Activated gamma-delta T cell (primary cell): ENCODE measurements around the gene CCR7.

ENCODE experiments used
- DNase-seq: peaks from one replicate; lab custom pipeline; 2025; lab: John Stamatoyannopoulos, UW

Gene CCR7

GRCh38 chr17:40535924-40536294 lies 29.4 kb downstream of the CCR7 start:
- no peak for DNase-seq

- DNase-seq: no peak
These were observed 29.8 kb downstream of the CCR7 start for GRCh38 chr17:40535438-40535837.

- DNase-seq: no peak
These were observed 30.7 kb downstream of the CCR7 start for GRCh38 chr17:40534371-40535189.

- no peak for DNase-seq
These were observed 31.4 kb downstream of the CCR7 start for GRCh38 chr17:40533896-40534295.

- DNase-seq: no peak
These were observed 32.6 kb downstream of the CCR7 start for GRCh38 chr17:40532520-40533253.

GRCh38 chr17:40531051-40531991 lies 34.0 kb downstream of the CCR7 start:
- no peak for DNase-seq

GRCh38 chr17:40530531-40530994 lies 34.7 kb downstream of the CCR7 start:
- no peak for DNase-seq

GRCh38 chr17:40529991-40530390 lies 35.3 kb downstream of the CCR7 start:
- no peak for DNase-seq

GRCh38 chr17:40528692-40529417 lies 36.4 kb downstream of the CCR7 start:
- no peak for DNase-seq

GRCh38 chr17:40526668-40527067 lies 38.6 kb downstream of the CCR7 start:
- no peak for DNase-seq

- no peak for DNase-seq
These were observed 40.0 kb downstream of the CCR7 start for GRCh38 chr17:40525294-40525693.

- no peak for DNase-seq
These were observed 40.9 kb downstream of the CCR7 start for GRCh38 chr17:40524243-40524965.

- no peak for DNase-seq
These were observed 42.3 kb downstream of the CCR7 start for GRCh38 chr17:40522961-40523310.

GRCh38 chr17:40522250-40522960 lies 42.9 kb downstream of the CCR7 start:
- DNase-seq: no peak

- DNase-seq: no peak
These were observed 44.2 kb downstream of the CCR7 start for GRCh38 chr17:40520991-40521453.

- DNase-seq: no peak
These were observed 46.0 kb downstream of the CCR7 start for GRCh38 chr17:40519089-40519775.

- no peak for DNase-seq
These were observed 46.7 kb downstream of the CCR7 start for GRCh38 chr17:40518401-40519088.

- no peak for DNase-seq
These were observed 47.3 kb downstream of the CCR7 start for GRCh38 chr17:40517981-40518380.

GRCh38 chr17:40517286-40517662 lies 48.0 kb downstream of the CCR7 start:
- DNase-seq: no peak
